OCI-LY1 (cell line): ENCODE data around the gene LAX1.

Source experiments
- H2AFZ ChIP-seq: fragments of 200-600 bp; sonication (generic), shearing (Covaris generic); 2 replicates; pipeline ENCODE4 v1.6.0; 2014; ENCODE audit warnings: antibody characterized with exemption, mild to moderate bottlenecking, low read length
- H3F3A ChIP-seq: fragments of 200-600 bp; sonication (generic), shearing (Covaris generic); 2 replicates; pipeline ENCODE4 v1.6.0; 2014; ENCODE audit warnings: mild to moderate bottlenecking, antibody characterized with exemption, low read length, moderate library complexity; ENCODE audit not compliant: insufficient read depth
- H3K27ac ChIP-seq: fragments of 200-600 bp; sonication (generic); 2 replicates; pipeline ENCODE4 v1.5.1; 2014; ENCODE audit warnings: low read length, mixed run types, mild to moderate bottlenecking, low read depth; ENCODE audit not compliant: poor library complexity, severe bottlenecking
- H3K27me3 ChIP-seq: fragments of 200-600 bp; sonication (generic); 2 replicates; pipeline ENCODE4 v1.6.0; 2014; ENCODE audit warnings: antibody characterized with exemption, mild to moderate bottlenecking, low read length, moderate library complexity; ENCODE audit not compliant: insufficient read depth
- H3K36me3 ChIP-seq: fragments of 200-600 bp; sonication (generic); 2 replicates; pipeline ENCODE4 v1.6.1; 2014; ENCODE audit warnings: mild to moderate bottlenecking, antibody characterized with exemption, low read length, moderate library complexity, mixed read lengths; ENCODE audit not compliant: insufficient read depth
- H3K4me1 ChIP-seq: fragments of 200-600 bp; sonication (generic); 2 replicates; pipeline ENCODE4 v1.5.1; 2014; ENCODE audit warnings: mild to moderate bottlenecking, low read length, moderate library complexity; ENCODE audit not compliant: insufficient read depth, severe bottlenecking
- H3K4me2 ChIP-seq: fragments of 200-600 bp; sonication (generic), shearing (Covaris generic); 2 replicates; pipeline ENCODE4 v1.6.1; 2014; ENCODE audit warnings: low read length
- H3K4me3 ChIP-seq: fragments of 200-600 bp; sonication (generic); 2 replicates; pipeline ENCODE4 v1.5.1; 2014; ENCODE audit warnings: low read length, low read depth, mild to moderate bottlenecking, mixed read lengths; ENCODE audit not compliant: poor library complexity, severe bottlenecking
- H3K79me2 ChIP-seq: fragments of 200-600 bp; shearing (Covaris generic); 2 replicates; pipeline ENCODE4 v1.6.1; 2016; ENCODE audit warnings: mixed run types, low read length, mixed read lengths; ENCODE audit not compliant: insufficient read depth
- H3K9ac ChIP-seq: fragments of 200-600 bp; sonication (generic), shearing (Covaris generic); 2 replicates; pipeline ENCODE4 v1.6.1; 2014; ENCODE audit warnings: mild to moderate bottlenecking, low read length, mixed read lengths
- H3K9me2 ChIP-seq: fragments of 200-600 bp; sonication (generic), shearing (Covaris generic); 2 replicates; pipeline ENCODE4 v1.6.1; 2014; ENCODE audit warnings: low read depth, mild to moderate bottlenecking, low read length, mixed read lengths
- H3K9me3 ChIP-seq: fragments of 200-600 bp; shearing (Covaris generic); 2 replicates; pipeline ENCODE4 v1.6.1; 2014; ENCODE audit warnings: low read length, mixed read lengths
- H4K20me1 ChIP-seq: fragments of 200-600 bp; sonication (generic), shearing (Covaris generic); 2 replicates; pipeline ENCODE4 v1.6.0; 2016; ENCODE audit warnings: mild to moderate bottlenecking, low read length; ENCODE audit not compliant: insufficient read depth
- EZH2 ChIP-seq: fragments of 200-600 bp; sonication (generic), shearing (Covaris generic); IDR thresholded peaks from 2 replicates; pipeline ENCODE4 v1.8.0; 2017; ENCODE audit warnings: borderline replicate concordance, mixed run types, mild to moderate bottlenecking, antibody characterized with exemption, low read length, moderate library complexity, mixed read lengths
- TF ChIP-seq, protein P1 (sequence below): fragments of 200-600 bp; sonication (generic), shearing (Covaris generic); IDR thresholded peaks from 2 replicates; pipeline ENCODE4 v1.5.1; 2017; ENCODE audit warnings: mild to moderate bottlenecking, antibody characterized with exemption, low read length, moderate library complexity, mixed read lengths

LAX1 gene

DNA sequence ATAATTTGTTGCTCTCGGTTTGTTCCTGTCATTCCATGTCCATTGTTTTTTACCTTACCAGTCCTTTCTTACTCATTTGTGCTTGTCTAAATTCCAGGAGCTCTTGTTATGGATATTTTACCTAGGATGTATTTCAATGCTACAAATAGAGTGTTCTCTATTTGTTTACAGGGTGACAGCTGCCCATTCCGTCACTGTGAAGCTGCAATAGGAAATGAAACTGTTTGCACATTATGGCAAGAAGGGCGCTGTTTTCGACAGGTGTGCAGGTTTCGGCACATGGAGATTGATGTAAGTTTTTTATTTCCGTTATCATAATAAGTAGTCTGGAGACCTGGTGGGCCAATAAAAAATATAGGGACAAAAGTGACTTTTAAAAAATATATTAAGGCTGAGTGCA lies 53.4 kb downstream of the LAX1 start:
- peak overlapping the region; percentile 18 for H3K4me3 ChIP-seq
- no peak overlapping the region for H2AFZ ChIP-seq
- peaks cover 6% of the 10 kb centered on the region; the same call in 1 of the 2 replicates for H3K79me2 ChIP-seq
- no peaks in the 10 kb centered on the region for H3K9me3 ChIP-seq
- peak overlapping the region; percentile 90 for H3K27ac ChIP-seq
- H3F3A ChIP-seq, result peaks cover 10% of the 10 kb centered on the region; the same call in 1 of the 2 replicates
- TF ChIP-seq EZH2, result no peak
- TF ChIP-seq, protein P1, sequence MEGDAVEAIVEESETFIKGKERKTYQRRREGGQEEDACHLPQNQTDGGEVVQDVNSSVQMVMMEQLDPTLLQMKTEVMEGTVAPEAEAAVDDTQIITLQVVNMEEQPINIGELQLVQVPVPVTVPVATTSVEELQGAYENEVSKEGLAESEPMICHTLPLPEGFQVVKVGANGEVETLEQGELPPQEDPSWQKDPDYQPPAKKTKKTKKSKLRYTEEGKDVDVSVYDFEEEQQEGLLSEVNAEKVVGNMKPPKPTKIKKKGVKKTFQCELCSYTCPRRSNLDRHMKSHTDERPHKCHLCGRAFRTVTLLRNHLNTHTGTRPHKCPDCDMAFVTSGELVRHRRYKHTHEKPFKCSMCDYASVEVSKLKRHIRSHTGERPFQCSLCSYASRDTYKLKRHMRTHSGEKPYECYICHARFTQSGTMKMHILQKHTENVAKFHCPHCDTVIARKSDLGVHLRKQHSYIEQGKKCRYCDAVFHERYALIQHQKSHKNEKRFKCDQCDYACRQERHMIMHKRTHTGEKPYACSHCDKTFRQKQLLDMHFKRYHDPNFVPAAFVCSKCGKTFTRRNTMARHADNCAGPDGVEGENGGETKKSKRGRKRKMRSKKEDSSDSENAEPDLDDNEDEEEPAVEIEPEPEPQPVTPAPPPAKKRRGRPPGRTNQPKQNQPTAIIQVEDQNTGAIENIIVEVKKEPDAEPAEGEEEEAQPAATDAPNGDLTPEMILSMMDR, result no peak
- peak overlapping the region; percentile 7; the same call in 1 of the 2 replicates for H3K9ac ChIP-seq
- no peaks in the 10 kb centered on the region for H3K27me3 ChIP-seq
- peaks cover 82% of the 10 kb centered on the region for H3K36me3 ChIP-seq
- H4K20me1 ChIP-seq, result no peaks in the 10 kb centered on the region
- no peaks in the 10 kb centered on the region for H3K9me2 ChIP-seq
- H3K4me1 ChIP-seq, result peaks cover 32% of the 10 kb centered on the region
- peak overlapping the region; percentile 62 for H3K4me2 ChIP-seq

DNA sequence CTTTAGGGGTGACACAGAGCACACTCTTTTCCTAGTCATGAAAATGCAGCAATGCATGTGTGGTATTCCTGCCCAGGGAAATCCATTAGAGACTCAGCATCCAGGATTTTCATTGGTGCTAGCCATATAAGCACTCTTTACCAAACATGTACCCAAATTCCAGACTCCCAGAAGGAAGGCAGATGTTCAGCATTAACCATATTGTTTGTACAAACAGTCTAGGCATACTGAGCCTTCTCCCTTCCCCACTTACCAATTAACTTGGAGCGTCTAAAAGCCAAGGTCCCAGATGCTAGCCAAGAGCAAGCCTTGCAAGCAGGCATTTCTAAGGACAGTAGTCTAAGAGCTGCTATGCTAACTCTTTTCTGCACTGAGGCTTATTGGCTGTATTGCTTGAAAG lies 58.3 kb downstream of the LAX1 start:
- H2AFZ ChIP-seq, result no peak overlapping the region
- H3F3A ChIP-seq, result 0 out of 2 replicates have a peak, but pooled peaks cover 1% of the 10 kb centered on the region
- no peaks in the 10 kb centered on the region for H3K9me3 ChIP-seq
- peaks cover 10% of the 10 kb centered on the region for H3K4me1 ChIP-seq
- no peaks in the 10 kb centered on the region for H3K27me3 ChIP-seq
- H3K4me3 ChIP-seq, result no peak overlapping the region
- H3K9me2 ChIP-seq, result no peaks in the 10 kb centered on the region
- no peaks in the 10 kb centered on the region for H4K20me1 ChIP-seq
- H3K4me2 ChIP-seq, result no peak overlapping the region
- peaks cover 88% of the 10 kb centered on the region for H3K36me3 ChIP-seq
- no peak for TF ChIP-seq EZH2
- TF ChIP-seq, protein P1, result no peak
- no peak overlapping the region for H3K27ac ChIP-seq
- H3K9ac ChIP-seq, result no peak overlapping the region
- no peaks in the 10 kb centered on the region; the same call in 1 of the 2 replicates for H3K79me2 ChIP-seq
